ENCODE measurements around the gene HSPD1.
A peak's percentile ranks its signal among the peaks of the same experiment; 100 is the strongest.

The HSPD1 gene

DNA sequence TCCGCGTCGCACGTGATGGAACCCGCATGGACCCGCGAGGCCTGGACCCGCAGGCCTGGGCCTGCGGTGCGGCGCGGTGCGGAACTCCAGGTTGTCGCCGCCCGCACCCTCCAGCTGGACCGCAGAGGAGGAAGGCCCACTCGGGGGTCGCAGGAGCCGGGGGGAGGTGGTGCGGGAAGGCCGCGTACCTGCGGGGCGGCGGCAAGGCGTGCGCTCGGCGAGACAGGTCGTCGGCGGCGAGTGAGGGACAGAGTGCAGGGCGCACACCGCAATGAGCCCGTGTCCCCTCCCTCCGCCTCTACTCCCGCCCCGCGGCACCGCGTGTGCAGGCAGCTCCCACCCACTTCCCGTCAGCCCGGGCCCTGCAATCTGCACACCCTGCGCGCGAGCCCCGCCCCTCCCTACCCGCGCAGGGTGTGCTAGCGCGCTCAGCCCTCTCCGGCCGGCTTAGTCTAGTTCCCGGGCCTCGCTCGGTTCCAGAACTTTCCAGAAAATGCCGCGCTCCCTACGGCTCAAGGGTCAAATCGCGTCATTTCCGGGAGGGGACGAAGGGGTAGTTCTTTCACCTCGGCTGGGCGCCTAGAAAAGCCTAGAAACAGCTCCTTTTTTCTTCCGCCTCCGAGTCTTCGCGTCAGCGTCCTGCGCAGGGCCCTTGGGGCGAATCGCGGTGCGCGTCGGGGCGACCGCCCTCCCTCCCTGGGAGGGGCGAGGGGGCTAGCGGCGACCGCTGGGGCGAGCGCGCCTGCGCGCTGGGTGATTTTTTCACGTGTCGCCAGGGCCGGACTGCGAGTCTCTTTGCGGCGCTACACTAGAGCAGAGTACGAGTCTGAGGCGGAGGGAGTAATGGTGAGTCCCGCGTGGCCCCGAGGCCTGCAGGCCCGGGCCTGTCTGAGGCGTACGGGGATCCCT is at the start of gene HSPD1, which contains the start of gene HSPE1:
TSS of gene HSPD1 (minus strand) at position 247 of the 909 bp plus-strand sequence. CDS start 992 bp downstream, outside the sequence.
TSS of gene HSPE1 (plus strand) at position 786 of the 909 bp plus-strand sequence. CDS start at position 844, 58 bp downstream.
- H3K36me3 ChIP-seq (ENCODE audit: insufficient read depth, low read length) = peaks cover 79% of the 10 kb centered on the region
- H3K9me3 ChIP-seq (ENCODE audit: low read depth, low read length) = no peaks in the 10 kb centered on the region
- peak within 1 kb of the TSS; percentile 93 for H3K4me3 ChIP-seq

GRCh38 chr2:197548582-197548981 is 48.9 kb upstream of the HSPD1 start:
- Histone ChIP-seq H3K36me3 (ENCODE audit: insufficient read depth, low read length) (peaks cover 56% of the 10 kb centered on the region), H3K9me3 (ENCODE audit: low read depth, low read length) (no peaks in the 10 kb centered on the region), H3K27ac (no peak overlapping the region), H3K9ac (ENCODE audit: insufficient read length) (no peak overlapping the region), H3K4me3 (no peak overlapping the region)
- TF ChIP-seq FOXP2 (optimal IDR thresholded peaks at IDR 0.05; ENCODE audit: control extremely low read depth, extremely low read length, insufficient read depth) (no peak), POLR2AphosphoS5 (IDR thresholded peaks at IDR 0.05; ENCODE audit: borderline replicate concordance, low read depth, low read length) (no peak), EZH2 (IDR thresholded peaks at IDR 0.05) (no peak)
- DNase-seq (ENCODE audit: low read depth, low spot score) = no peak

More for the DNA sequence above, at the start of gene HSPD1, which contains the start of gene HSPE1:
- DNase-seq (ENCODE audit: low read depth, low spot score) = peak; percentile 98
- Histone ChIP-seq H3K27ac (peak within 1 kb of the TSS; percentile 86), H3K9ac (ENCODE audit: insufficient read length) (peak within 1 kb of the TSS; percentile 96)
- TF ChIP-seq POLR2AphosphoS5 (IDR thresholded peaks at IDR 0.05; ENCODE audit: borderline replicate concordance, low read depth, low read length) = peak; percentile 95
- no peak for TF ChIP-seq EZH2 (IDR thresholded peaks at IDR 0.05)
- TF ChIP-seq FOXP2 (optimal IDR thresholded peaks at IDR 0.05; ENCODE audit: control extremely low read depth, extremely low read length, insufficient read depth) = peak; percentile 89

GRCh38 chr2:197547163-197547900 is 47.7 kb upstream of the HSPD1 start:
- Histone ChIP-seq H3K4me3 (no peak overlapping the region), H3K27ac (no peak overlapping the region; the same call in 1 of the 2 replicates), H3K36me3 (ENCODE audit: insufficient read depth, low read length) (peaks cover 59% of the 10 kb centered on the region), H3K9me3 (ENCODE audit: low read depth, low read length) (no peaks in the 10 kb centered on the region), H3K9ac (ENCODE audit: insufficient read length) (no peak overlapping the region)
- DNase-seq (ENCODE audit: low read depth, low spot score) = no peak
- no peak for TF ChIP-seq POLR2AphosphoS5 (IDR thresholded peaks at IDR 0.05; ENCODE audit: borderline replicate concordance, low read depth, low read length)

DNA sequence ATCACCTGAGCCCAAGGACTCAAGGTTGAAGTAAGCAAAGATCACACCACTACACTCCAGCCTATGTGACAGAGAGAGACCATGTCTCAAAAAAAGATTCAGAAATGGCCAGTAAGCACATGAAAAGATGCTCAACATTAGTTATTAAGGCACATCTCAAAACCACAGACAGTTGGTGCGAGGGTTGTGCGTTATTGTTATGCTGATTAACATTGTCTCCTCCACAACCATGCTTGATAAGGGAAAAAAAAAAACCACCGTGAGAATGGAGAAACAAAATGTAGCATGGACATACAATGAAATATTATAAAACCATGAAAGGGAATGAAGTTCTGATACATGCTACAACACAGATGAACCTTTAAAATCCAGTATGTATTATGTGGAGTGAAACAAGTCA is 43.6 kb upstream of the HSPD1 start:
- H3K4me3 ChIP-seq = no peak overlapping the region
- H3K27ac ChIP-seq = no peak overlapping the region
- no peaks in the 10 kb centered on the region for H3K9me3 ChIP-seq (ENCODE audit: low read depth, low read length)
- DNase-seq (ENCODE audit: low read depth, low spot score) = no peak
- no peak overlapping the region for H3K9ac ChIP-seq (ENCODE audit: insufficient read length)
- peaks cover 49% of the 10 kb centered on the region for H3K36me3 ChIP-seq (ENCODE audit: insufficient read depth, low read length)
- TF ChIP-seq FOXP2 (optimal IDR thresholded peaks at IDR 0.05; ENCODE audit: control extremely low read depth, extremely low read length, insufficient read depth) (no peak), EZH2 (IDR thresholded peaks at IDR 0.05) (no peak), POLR2AphosphoS5 (IDR thresholded peaks at IDR 0.05; ENCODE audit: borderline replicate concordance, low read depth, low read length) (no peak)

DNA sequence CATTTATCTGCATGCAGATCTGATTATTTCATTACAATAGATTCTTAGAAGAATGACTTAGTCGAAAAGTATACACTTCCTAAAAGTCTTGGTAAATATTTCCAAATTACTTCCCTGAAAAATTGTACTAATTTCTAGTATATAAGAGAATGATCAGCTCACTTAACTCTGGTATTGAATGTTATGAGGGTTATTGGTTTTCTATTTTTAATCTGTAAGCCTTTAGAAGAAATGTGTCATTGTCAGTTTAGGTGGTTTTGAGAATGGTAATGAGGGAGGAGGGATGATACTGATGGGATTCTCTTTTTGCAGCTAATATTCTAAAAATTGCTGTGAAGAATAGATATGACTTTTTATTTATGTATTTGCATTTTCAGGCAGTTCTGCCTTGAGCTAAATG is 40.1 kb upstream of the HSPD1 start:
- Histone ChIP-seq H3K36me3 (ENCODE audit: insufficient read depth, low read length) (peaks cover 58% of the 10 kb centered on the region), H3K27ac (no peak overlapping the region), H3K9me3 (ENCODE audit: low read depth, low read length) (no peaks in the 10 kb centered on the region), H3K9ac (ENCODE audit: insufficient read length) (no peak overlapping the region), H3K4me3 (no peak overlapping the region)
- no peak for DNase-seq (ENCODE audit: low read depth, low spot score)
- TF ChIP-seq FOXP2 (optimal IDR thresholded peaks at IDR 0.05; ENCODE audit: control extremely low read depth, extremely low read length, insufficient read depth) (no peak), EZH2 (IDR thresholded peaks at IDR 0.05) (no peak), POLR2AphosphoS5 (IDR thresholded peaks at IDR 0.05; ENCODE audit: borderline replicate concordance, low read depth, low read length) (no peak)

DNA sequence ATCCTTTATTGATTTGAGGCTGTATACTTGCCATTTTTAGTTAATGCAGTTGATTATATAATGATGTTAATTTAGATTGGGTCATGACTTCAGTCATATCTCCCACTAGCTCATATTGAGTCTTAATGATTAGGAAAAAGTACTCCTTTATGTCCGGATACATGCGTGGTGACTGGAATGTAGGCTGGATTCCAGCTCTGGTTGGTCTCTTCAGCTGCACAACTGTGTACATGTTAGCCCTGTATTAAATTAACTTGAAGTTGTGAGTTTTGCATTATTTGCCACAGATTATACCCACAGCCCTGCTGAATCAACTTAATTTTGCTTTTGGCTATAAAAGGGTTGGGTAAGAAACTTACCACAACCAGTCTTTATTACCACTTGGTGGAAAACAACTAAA is 38.8 kb upstream of the HSPD1 start:
- no peak for DNase-seq (ENCODE audit: low read depth, low spot score)
- TF ChIP-seq POLR2AphosphoS5 (IDR thresholded peaks at IDR 0.05; ENCODE audit: borderline replicate concordance, low read depth, low read length) = no peak
- peak; percentile 64 for TF ChIP-seq FOXP2 (optimal IDR thresholded peaks at IDR 0.05; ENCODE audit: control extremely low read depth, extremely low read length, insufficient read depth)
- Histone ChIP-seq H3K4me3 (peak overlapping the region; percentile 41), H3K36me3 (ENCODE audit: insufficient read depth, low read length) (peaks cover 45% of the 10 kb centered on the region), H3K27ac (peak overlapping the region; percentile 69), H3K9me3 (ENCODE audit: low read depth, low read length) (no peaks in the 10 kb centered on the region), H3K9ac (ENCODE audit: insufficient read length) (no peak overlapping the region)

DNA sequence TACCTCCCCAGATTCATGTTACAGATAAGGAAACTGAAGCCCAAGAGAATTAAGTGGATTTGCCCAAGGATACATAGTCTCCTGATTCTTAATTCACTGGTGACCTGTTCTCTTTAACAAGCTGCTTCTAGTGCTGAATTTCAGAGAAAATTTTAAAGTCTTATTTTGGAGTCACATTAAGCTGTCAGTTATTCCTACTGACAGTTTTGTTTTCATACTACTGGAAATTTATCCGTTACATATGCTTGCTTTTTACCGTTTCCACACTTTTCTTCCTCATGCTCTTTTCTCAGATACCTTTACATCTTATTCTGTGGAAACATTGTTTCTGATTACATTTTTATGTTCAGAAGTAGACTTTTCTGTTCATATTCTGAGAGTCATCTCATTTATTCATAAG is 17.5 kb upstream of the HSPD1 start:
- no peak for DNase-seq (ENCODE audit: low read depth, low spot score)
- Histone ChIP-seq H3K9me3 (ENCODE audit: low read depth, low read length) (no peaks in the 10 kb centered on the region), H3K9ac (ENCODE audit: insufficient read length) (peak overlapping the region; percentile 95), H3K4me3 (peak overlapping the region; percentile 80), H3K36me3 (ENCODE audit: insufficient read depth, low read length) (peaks cover 18% of the 10 kb centered on the region), H3K27ac (no peak overlapping the region)
- TF ChIP-seq POLR2AphosphoS5 (IDR thresholded peaks at IDR 0.05; ENCODE audit: borderline replicate concordance, low read depth, low read length) (no peak), EZH2 (IDR thresholded peaks at IDR 0.05) (no peak), FOXP2 (optimal IDR thresholded peaks at IDR 0.05; ENCODE audit: control extremely low read depth, extremely low read length, insufficient read depth) (no peak)

DNA sequence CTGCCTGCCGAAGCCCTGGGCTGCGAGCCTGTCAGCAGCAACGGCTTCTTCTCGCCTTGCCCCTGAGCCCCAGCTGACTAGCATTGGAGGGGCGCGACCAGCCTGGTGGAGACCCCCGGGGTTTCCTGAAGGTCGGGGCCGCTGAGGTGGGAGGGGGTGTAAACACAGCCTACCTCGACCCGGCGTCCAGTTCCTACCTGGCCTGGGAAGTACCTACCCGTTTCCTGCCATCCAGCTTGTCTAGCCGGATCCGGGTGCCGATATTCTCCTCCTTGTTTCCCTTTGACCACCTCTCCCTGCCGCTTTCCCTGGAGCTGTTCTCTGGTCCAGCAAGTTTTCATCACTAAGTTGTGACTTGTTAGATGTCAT is 16.7 kb upstream of the HSPD1 start:
- TF ChIP-seq EZH2 (IDR thresholded peaks at IDR 0.05) = no peak
- TF ChIP-seq FOXP2 (optimal IDR thresholded peaks at IDR 0.05; ENCODE audit: control extremely low read depth, extremely low read length, insufficient read depth) = no peak
- TF ChIP-seq POLR2AphosphoS5 (IDR thresholded peaks at IDR 0.05; ENCODE audit: borderline replicate concordance, low read depth, low read length) = no peak
- H3K27ac ChIP-seq = no peak overlapping the region
- H3K9ac ChIP-seq (ENCODE audit: insufficient read length) = peak overlapping the region; percentile 95
- DNase-seq (ENCODE audit: low read depth, low spot score) = no peak
- peak overlapping the region; percentile 80 for H3K4me3 ChIP-seq
- H3K36me3 ChIP-seq (ENCODE audit: insufficient read depth, low read length) = peaks cover 18% of the 10 kb centered on the region
- H3K9me3 ChIP-seq (ENCODE audit: low read depth, low read length) = no peaks in the 10 kb centered on the region

All from SK-N-MC (cell line).